ENCODE measurements around the gene ADGRL3.

The ADGRL3 gene

GRCh38 chr4:61427099-61427817, 227.1 kb downstream of the ADGRL3 start:
- Mint-ChIP-seq H3K9me3 (peaks cover 4% of the 10 kb centered on the region), H3K4me3 (no peak overlapping the region), H3K27me3 (no peaks in the 10 kb centered on the region), H3K4me1 (no peaks in the 10 kb centered on the region), H3K36me3 (ENCODE audit: low read depth) (no peaks in the 10 kb centered on the region), H3K27ac (no peak overlapping the region)
- no peak for DNase-seq
- ATAC-seq = no peak

GRCh38 chr4:61427818-61428495, 227.8 kb downstream of the ADGRL3 start:
- peak; percentile 26 for ATAC-seq
- H3K27me3 Mint-ChIP-seq = no peaks in the 10 kb centered on the region
- no peaks in the 10 kb centered on the region for H3K36me3 Mint-ChIP-seq (ENCODE audit: low read depth)
- H3K27ac Mint-ChIP-seq = no peak overlapping the region
- H3K4me3 Mint-ChIP-seq = no peak overlapping the region
- DNase-seq = no peak
- peaks cover 4% of the 10 kb centered on the region for H3K9me3 Mint-ChIP-seq
- no peaks in the 10 kb centered on the region for H3K4me1 Mint-ChIP-seq

GRCh38 chr4:61428950-61429349, 228.8 kb downstream of the ADGRL3 start:
- no peaks in the 10 kb centered on the region for H3K27me3 Mint-ChIP-seq
- peaks cover 4% of the 10 kb centered on the region for H3K9me3 Mint-ChIP-seq
- H3K4me3 Mint-ChIP-seq = no peak overlapping the region
- DNase-seq (no peak), ATAC-seq (no peak)
- H3K4me1 Mint-ChIP-seq = no peaks in the 10 kb centered on the region
- H3K36me3 Mint-ChIP-seq (ENCODE audit: low read depth) = no peaks in the 10 kb centered on the region
- no peak overlapping the region for H3K27ac Mint-ChIP-seq

- no peak for ATAC-seq
- Mint-ChIP-seq H3K4me1 (no peaks in the 10 kb centered on the region), H3K4me3 (no peak overlapping the region), H3K27ac (no peak overlapping the region), H3K36me3 (ENCODE audit: low read depth) (no peaks in the 10 kb centered on the region), H3K9me3 (peaks cover 6% of the 10 kb centered on the region), H3K27me3 (no peaks in the 10 kb centered on the region)
- DNase-seq = no peak
These were observed 231.0 kb downstream of the ADGRL3 start for GRCh38 chr4:61431131-61431530.

GRCh38 chr4:61437923-61438322, 237.8 kb downstream of the ADGRL3 start:
- Mint-ChIP-seq H3K36me3 (ENCODE audit: low read depth) (no peaks in the 10 kb centered on the region), H3K4me3 (no peak overlapping the region), H3K27me3 (no peaks in the 10 kb centered on the region), H3K4me1 (no peaks in the 10 kb centered on the region), H3K27ac (no peak overlapping the region), H3K9me3 (peaks cover 7% of the 10 kb centered on the region)
- DNase-seq (no peak), ATAC-seq (no peak)

GRCh38 chr4:61440321-61440720, 240.2 kb downstream of the ADGRL3 start:
- Mint-ChIP-seq H3K36me3 (ENCODE audit: low read depth) (no peaks in the 10 kb centered on the region), H3K4me1 (no peaks in the 10 kb centered on the region), H3K9me3 (peaks cover 7% of the 10 kb centered on the region), H3K4me3 (no peak overlapping the region), H3K27ac (no peak overlapping the region), H3K27me3 (no peaks in the 10 kb centered on the region)
- DNase-seq (no peak), ATAC-seq (no peak)

GRCh38 chr4:61442936-61443335, 242.8 kb downstream of the ADGRL3 start:
- Mint-ChIP-seq H3K4me1 (no peaks in the 10 kb centered on the region), H3K9me3 (peaks cover 11% of the 10 kb centered on the region), H3K36me3 (ENCODE audit: low read depth) (no peaks in the 10 kb centered on the region), H3K27ac (no peak overlapping the region), H3K4me3 (no peak overlapping the region), H3K27me3 (no peaks in the 10 kb centered on the region)
- ATAC-seq (no peak), DNase-seq (no peak)

GRCh38 chr4:61443813-61444510, 243.8 kb downstream of the ADGRL3 start:
- no peak for DNase-seq
- Mint-ChIP-seq H3K4me1 (no peaks in the 10 kb centered on the region), H3K27me3 (no peaks in the 10 kb centered on the region), H3K36me3 (ENCODE audit: low read depth) (no peaks in the 10 kb centered on the region), H3K4me3 (no peak overlapping the region), H3K9me3 (peaks cover 11% of the 10 kb centered on the region), H3K27ac (no peak overlapping the region)
- ATAC-seq = no peak

- Mint-ChIP-seq H3K4me3 (no peak overlapping the region), H3K9me3 (peaks cover 8% of the 10 kb centered on the region), H3K4me1 (no peaks in the 10 kb centered on the region), H3K27me3 (no peaks in the 10 kb centered on the region), H3K27ac (no peak overlapping the region), H3K36me3 (ENCODE audit: low read depth) (no peaks in the 10 kb centered on the region)
- DNase-seq (no peak), ATAC-seq (no peak)
These were observed 245.4 kb downstream of the ADGRL3 start for GRCh38 chr4:61445374-61446063.

GRCh38 chr4:61446941-61447340, 246.8 kb downstream of the ADGRL3 start:
- Mint-ChIP-seq H3K36me3 (ENCODE audit: low read depth) (no peaks in the 10 kb centered on the region), H3K4me3 (no peak overlapping the region), H3K27ac (no peak overlapping the region), H3K27me3 (no peaks in the 10 kb centered on the region), H3K4me1 (no peaks in the 10 kb centered on the region), H3K9me3 (peaks cover 8% of the 10 kb centered on the region)
- DNase-seq = no peak
- no peak for ATAC-seq

GRCh38 chr4:61447918-61448317, 247.8 kb downstream of the ADGRL3 start:
- H3K9me3 Mint-ChIP-seq = peaks cover 8% of the 10 kb centered on the region
- no peak overlapping the region for H3K4me3 Mint-ChIP-seq
- H3K27me3 Mint-ChIP-seq = no peaks in the 10 kb centered on the region
- ATAC-seq = no peak
- H3K27ac Mint-ChIP-seq = no peak overlapping the region
- H3K4me1 Mint-ChIP-seq = no peaks in the 10 kb centered on the region
- H3K36me3 Mint-ChIP-seq (ENCODE audit: low read depth) = no peaks in the 10 kb centered on the region
- no peak for DNase-seq

GRCh38 chr4:61451935-61452334, 251.8 kb downstream of the ADGRL3 start:
- no peak overlapping the region for H3K27ac Mint-ChIP-seq
- no peak for ATAC-seq
- H3K4me3 Mint-ChIP-seq = no peak overlapping the region
- DNase-seq = no peak
- H3K36me3 Mint-ChIP-seq (ENCODE audit: low read depth) = no peaks in the 10 kb centered on the region
- H3K9me3 Mint-ChIP-seq = peaks cover 4% of the 10 kb centered on the region
- H3K27me3 Mint-ChIP-seq = no peaks in the 10 kb centered on the region
- no peaks in the 10 kb centered on the region for H3K4me1 Mint-ChIP-seq

- Mint-ChIP-seq H3K27ac (no peak overlapping the region), H3K27me3 (no peaks in the 10 kb centered on the region), H3K9me3 (peaks cover 4% of the 10 kb centered on the region), H3K4me3 (no peak overlapping the region), H3K36me3 (ENCODE audit: low read depth) (no peaks in the 10 kb centered on the region), H3K4me1 (no peaks in the 10 kb centered on the region)
- ATAC-seq (no peak), DNase-seq (no peak)
These were observed 261.8 kb downstream of the ADGRL3 start for GRCh38 chr4:61461956-61462355.

- no peak overlapping the region for H3K27ac Mint-ChIP-seq
- DNase-seq = no peak
- ATAC-seq = no peak
These were observed 262.6 kb downstream of the ADGRL3 start for GRCh38 chr4:61462451-61463326.

More at GRCh38 chr4:61462451-61463326, 262.6 kb downstream of the ADGRL3 start:
- no peaks in the 10 kb centered on the region for H3K4me1 Mint-ChIP-seq
- H3K36me3 Mint-ChIP-seq (ENCODE audit: low read depth) = no peaks in the 10 kb centered on the region
- H3K4me3 Mint-ChIP-seq = no peak overlapping the region
- H3K9me3 Mint-ChIP-seq = peaks cover 4% of the 10 kb centered on the region
- H3K27me3 Mint-ChIP-seq = no peaks in the 10 kb centered on the region

Data from activated naive CD8-positive, alpha-beta T cell treated with anti-CD3 and anti-CD28 coated beads, Interleukin-2, amount 50 U/mL, for 24 hours (primary cell).